ENCODE measurements around the gene PRKAG2. TPM values are rescaled to one million over a fixed set of nuclear protein-coding genes. Genes with fewer than 3 reads are reported as not detected.
A peak's percentile ranks its signal among the peaks of the same experiment; 100 is the strongest.

Gene PRKAG2
- total RNA-seq, 1 experiment from 2014 or later, result 73.9 TPM

DNA sequence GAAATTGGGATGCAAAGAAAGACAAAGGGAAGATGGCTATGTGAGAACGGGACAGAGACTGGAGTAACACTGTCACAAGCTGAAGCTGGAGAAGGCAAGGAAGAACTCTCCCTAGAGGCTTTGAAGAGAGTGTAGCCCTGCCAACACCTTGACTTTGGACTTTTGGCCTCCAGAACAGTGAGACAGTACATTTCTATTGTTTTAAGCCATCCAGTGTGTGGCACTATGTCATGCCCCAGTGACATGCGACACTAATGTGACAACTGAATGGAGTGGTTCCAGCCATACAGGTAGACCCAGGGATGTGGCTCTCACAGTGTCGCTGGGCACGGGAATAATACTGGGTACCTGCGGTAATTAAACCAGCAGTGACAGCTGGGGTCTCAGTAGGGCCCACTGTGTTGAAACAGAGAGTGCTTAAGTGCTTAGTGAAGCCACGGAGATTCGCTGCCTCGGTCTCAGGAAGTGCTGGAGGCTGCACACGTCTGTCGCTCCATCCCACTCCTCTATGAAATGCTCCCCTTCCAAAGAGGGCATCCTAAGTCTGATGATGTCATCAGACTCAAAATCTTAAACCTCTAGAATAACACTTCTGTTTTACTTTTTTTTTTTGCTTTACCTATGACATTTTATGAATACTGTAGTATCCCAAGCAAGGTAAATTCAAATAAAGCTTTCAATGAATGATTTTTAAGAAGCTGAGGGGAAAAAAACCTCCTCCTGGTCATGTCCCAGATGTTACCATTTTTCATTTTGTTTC, 202.6 kb downstream of the PRKAG2 start:
- Mint-ChIP-seq H3K4me1 (ENCODE audit: insufficient read depth, unreplicated experiment) (peaks cover 39% of the 10 kb centered on the region), H3K27me3 (ENCODE audit: insufficient read depth, unreplicated experiment) (no peaks in the 10 kb centered on the region), H3K27ac (ENCODE audit: low read depth, unreplicated experiment) (no peak overlapping the region), H3K4me3 (ENCODE audit: unreplicated experiment) (no peak overlapping the region), H3K36me3 (ENCODE audit: insufficient read depth, unreplicated experiment) (peaks cover 6% of the 10 kb centered on the region), H3K9me3 (ENCODE audit: unreplicated experiment) (peaks cover under 1% of the 10 kb centered on the region)
- POLR2A ChIA-PET, result interaction anchor here (1.0 to 1.2 kb wide), 2 partner anchors 24 to 38 kb away, joined by 3 to 4 read pairs; no protein-coding TSS in a partner anchor
- no TSS peak for BruUV-seq (replicated peaks)
- no peak for DNase-seq (ENCODE audit: unreplicated experiment)
- intact Hi-C loops (cut with micrococcal nuclease), result no loop called here
- CTCF ChIA-PET, result interaction anchor here (0.6 to 1.0 kb wide), 3 partner anchors 14 to 17 kb away, joined by 3 read pairs; no protein-coding TSS in a partner anchor
- no peak for TF ChIP-seq CTCF (IDR thresholded peaks at IDR 0.05; ENCODE audit: unreplicated experiment)

DNA sequence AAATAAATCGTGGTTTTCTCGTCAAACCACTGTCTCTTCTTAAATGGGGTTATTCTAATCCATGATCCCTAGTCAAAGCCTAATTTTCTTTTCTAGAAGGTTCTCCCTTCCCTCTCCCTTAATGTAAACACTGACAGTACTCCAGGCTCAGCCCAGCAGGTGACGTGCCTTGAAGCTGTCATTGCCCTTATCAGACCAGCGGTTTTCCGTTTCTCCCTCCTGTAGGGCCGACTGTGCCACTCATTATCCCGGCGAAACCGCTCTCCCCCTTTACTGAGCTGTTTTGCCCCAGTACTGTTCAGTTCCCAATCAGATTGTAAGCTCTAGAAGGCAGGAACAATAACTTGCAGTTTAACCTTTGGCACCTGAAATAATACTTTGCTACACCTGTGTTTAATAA, 203.7 kb downstream of the PRKAG2 start:
- ChIA-PET POLR2A (interaction anchor here (0.9 kb wide), 2 partner anchors 13 to 22 kb away, joined by 5 to 8 read pairs; no protein-coding TSS in a partner anchor), CTCF (no interaction called here)
- H3K9me3 Mint-ChIP-seq (ENCODE audit: unreplicated experiment), result peaks cover 8% of the 10 kb centered on the region
- H3K4me1 Mint-ChIP-seq (ENCODE audit: insufficient read depth, unreplicated experiment), result peaks cover 43% of the 10 kb centered on the region
- intact Hi-C loops (cut with micrococcal nuclease), result no loop called here
- no peak overlapping the region for H3K4me3 Mint-ChIP-seq (ENCODE audit: unreplicated experiment)
- no peak for DNase-seq (ENCODE audit: unreplicated experiment)
- BruUV-seq (replicated peaks), result no TSS peak
- no peak overlapping the region for H3K27ac Mint-ChIP-seq (ENCODE audit: low read depth, unreplicated experiment)
- H3K27me3 Mint-ChIP-seq (ENCODE audit: insufficient read depth, unreplicated experiment), result no peaks in the 10 kb centered on the region
- peaks cover 6% of the 10 kb centered on the region for H3K36me3 Mint-ChIP-seq (ENCODE audit: insufficient read depth, unreplicated experiment)
- TF ChIP-seq CTCF (IDR thresholded peaks at IDR 0.05; ENCODE audit: unreplicated experiment), result no peak

GRCh38 chr7:151672716-151673115, 204.2 kb downstream of the PRKAG2 start:
- TF ChIP-seq CTCF (IDR thresholded peaks at IDR 0.05; ENCODE audit: unreplicated experiment), result no peak
- Mint-ChIP-seq H3K36me3 (ENCODE audit: insufficient read depth, unreplicated experiment) (peaks cover 6% of the 10 kb centered on the region), H3K9me3 (ENCODE audit: unreplicated experiment) (peaks cover 8% of the 10 kb centered on the region), H3K27me3 (ENCODE audit: insufficient read depth, unreplicated experiment) (no peaks in the 10 kb centered on the region), H3K27ac (ENCODE audit: low read depth, unreplicated experiment) (peak overlapping the region; percentile 65), H3K4me1 (ENCODE audit: insufficient read depth, unreplicated experiment) (peaks cover 38% of the 10 kb centered on the region), H3K4me3 (ENCODE audit: unreplicated experiment) (no peak overlapping the region)
- POLR2A ChIA-PET, result interaction anchor here (0.6 to 0.9 kb wide), 3 partner anchors 13 to 156 kb away, joined by 3 to 8 read pairs (median 5); no protein-coding TSS in a partner anchor
- BruUV-seq (replicated peaks), result no TSS peak
- intact Hi-C loops (cut with micrococcal nuclease), result no loop called here
- DNase-seq (ENCODE audit: unreplicated experiment), result no peak
- CTCF ChIA-PET, result interaction anchor here (0.5 to 1.2 kb wide), 2 partner anchors 33 to 40 kb away, joined by 3 to 4 read pairs; no protein-coding TSS in a partner anchor

DNA sequence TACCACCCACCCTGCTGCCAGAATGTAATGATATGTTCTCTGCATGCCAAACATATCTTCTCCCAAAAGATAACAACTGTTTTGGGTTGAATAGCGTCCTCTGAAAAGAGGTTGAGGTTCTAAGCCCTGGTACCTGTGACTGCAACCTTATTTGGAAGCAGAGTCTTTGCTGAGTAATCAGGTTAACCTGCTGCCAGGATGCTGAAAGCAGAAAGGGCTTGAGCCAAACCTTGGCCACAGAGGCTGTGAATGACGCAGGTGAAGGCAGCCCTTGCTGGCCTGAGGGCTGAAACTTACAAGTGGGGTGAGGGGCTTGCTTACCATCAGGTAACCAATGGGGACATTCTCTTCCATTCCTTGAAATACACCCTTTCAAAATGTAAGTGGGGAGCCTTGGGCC, 205.4 kb downstream of the PRKAG2 start:
- CTCF ChIA-PET, result interaction anchor here (1.2 kb wide), 2 partner anchors 39 to 82 kb away, joined by 3 read pairs; no protein-coding TSS in a partner anchor
- intact Hi-C loops (cut with micrococcal nuclease), result no loop called here
- Mint-ChIP-seq H3K9me3 (ENCODE audit: unreplicated experiment) (peaks cover 8% of the 10 kb centered on the region), H3K27me3 (ENCODE audit: insufficient read depth, unreplicated experiment) (no peaks in the 10 kb centered on the region), H3K4me1 (ENCODE audit: insufficient read depth, unreplicated experiment) (peaks cover 29% of the 10 kb centered on the region), H3K36me3 (ENCODE audit: insufficient read depth, unreplicated experiment) (peaks cover 10% of the 10 kb centered on the region), H3K27ac (ENCODE audit: low read depth, unreplicated experiment) (peak overlapping the region; percentile 65), H3K4me3 (ENCODE audit: unreplicated experiment) (no peak overlapping the region)
- POLR2A ChIA-PET, result interaction anchor here (0.7 to 2.3 kb wide), 10 partner anchors 9 to 79 kb away, joined by 3 to 10 read pairs (median 4); no protein-coding TSS in a partner anchor
- no peak for TF ChIP-seq CTCF (IDR thresholded peaks at IDR 0.05; ENCODE audit: unreplicated experiment)
- DNase-seq (ENCODE audit: unreplicated experiment), result peak; percentile 93
- no TSS peak for BruUV-seq (replicated peaks)
